Measurements from ENCODE around the gene RNF166. TPM values are rescaled to one million over a fixed set of nuclear protein-coding genes. Genes with fewer than 3 reads are reported as not detected.

RNF166 gene
- polyA plus RNA-seq, 2 donors = 5.2 to 11.7 TPM

DNA sequence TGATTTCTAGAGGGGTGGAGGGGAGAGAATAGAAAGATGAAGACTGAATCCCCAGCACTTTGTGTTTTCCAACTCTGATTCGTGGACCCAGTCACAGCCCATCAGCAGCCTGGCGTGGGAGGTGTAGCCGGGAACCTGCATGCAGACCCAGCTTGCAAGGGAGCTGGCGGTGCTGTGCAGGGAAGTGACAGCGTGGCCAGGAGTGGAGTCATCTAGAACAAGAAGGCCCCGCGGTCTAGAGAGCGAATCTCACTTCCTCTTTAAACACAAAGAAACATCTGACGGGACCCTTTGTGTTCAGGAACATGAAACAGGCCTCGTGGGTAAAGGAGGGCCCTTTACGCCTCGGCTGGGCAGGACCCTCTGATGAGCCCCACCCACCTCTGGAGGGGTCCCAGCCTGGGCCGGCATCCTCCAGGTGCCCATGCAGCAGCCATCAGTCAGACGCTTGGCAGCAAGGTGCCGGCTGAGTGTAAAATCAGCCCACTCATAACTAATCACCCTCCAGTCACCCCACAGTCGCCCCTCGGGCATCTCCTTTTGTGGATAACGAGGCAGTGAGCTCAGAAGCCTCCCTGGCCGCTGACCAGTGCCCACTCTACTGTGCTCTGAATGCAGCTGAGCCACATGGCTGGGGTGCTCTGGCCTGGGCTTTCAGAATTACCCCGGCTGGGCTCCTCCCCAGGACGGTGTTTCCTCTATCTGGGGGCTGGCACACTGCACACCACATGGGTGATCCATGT, 24.3 kb downstream of the RNF166 start:
- Histone ChIP-seq H3K27ac (ENCODE audit: low read depth in 2 of 2, low read length in 1 of 2) (peak overlapping the region in 1 of 2 donors; percentile 56), H3K27me3 (ENCODE audit: control insufficient read depth in 1 of 2, insufficient read depth in 2 of 2, low read length in 2 of 2) (peaks cover 0 to 4% of the 10 kb centered on the region in 2 donors)
- WGBS, 2 donors = 27 to 47% methylated on average over 21 of the region's 21 CpGs

DNA sequence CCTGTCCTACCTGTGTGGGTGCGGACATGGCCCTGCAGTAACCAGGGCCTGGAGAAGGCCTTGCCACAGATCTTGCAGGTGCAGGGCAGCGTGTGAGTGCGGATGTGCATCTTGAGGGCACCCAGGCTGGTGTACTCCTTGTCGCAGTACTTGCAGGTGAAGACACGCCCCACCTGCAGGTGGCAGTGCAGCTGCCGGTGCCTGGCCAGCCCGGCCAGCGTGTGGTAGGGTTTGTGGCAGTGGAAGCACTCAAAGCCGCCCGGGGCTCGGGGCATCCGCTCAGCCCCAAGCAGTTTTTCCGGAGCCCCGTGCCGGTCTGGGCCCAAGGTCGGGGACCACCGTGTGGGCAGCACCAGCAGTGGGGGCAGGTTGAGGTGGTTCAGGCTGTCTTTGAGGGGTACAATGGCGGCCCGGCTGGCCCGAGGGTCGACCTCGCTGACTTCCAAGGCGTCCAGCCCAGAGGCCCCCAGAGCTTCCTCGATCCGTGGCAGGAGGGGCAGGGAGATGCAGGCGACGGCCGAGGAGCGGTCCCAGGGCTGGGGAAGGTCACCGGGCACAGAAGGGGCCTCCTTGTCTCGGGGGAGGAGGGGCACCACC, 25.0 kb downstream of the RNF166 start:
- peak overlapping the region; percentile 1 to 36 for H3K27ac ChIP-seq (ENCODE audit: low read depth in 2 of 2, low read length in 1 of 2)

More for the DNA sequence above, 24.3 kb downstream of the RNF166 start:
- Histone ChIP-seq H3K4me1 (ENCODE audit: control insufficient read depth in 2 of 2, insufficient read depth in 2 of 2, low read length in 1 of 2) (peaks cover 0 to 10% of the 10 kb centered on the region in 2 donors), H3K4me3 (ENCODE audit: low read depth in 1 of 2, low read length in 2 of 2) (no peak overlapping the region), H3K9me3 (ENCODE audit: control insufficient read depth in 2 of 2, insufficient read depth in 1 of 2, low read depth in 1 of 2, low read length in 1 of 2) (no peaks in the 10 kb centered on the region), H3K36me3 (ENCODE audit: control insufficient read depth in 2 of 2, insufficient read depth in 2 of 2, low read length in 1 of 2) (no peaks in the 10 kb centered on the region)

DNA sequence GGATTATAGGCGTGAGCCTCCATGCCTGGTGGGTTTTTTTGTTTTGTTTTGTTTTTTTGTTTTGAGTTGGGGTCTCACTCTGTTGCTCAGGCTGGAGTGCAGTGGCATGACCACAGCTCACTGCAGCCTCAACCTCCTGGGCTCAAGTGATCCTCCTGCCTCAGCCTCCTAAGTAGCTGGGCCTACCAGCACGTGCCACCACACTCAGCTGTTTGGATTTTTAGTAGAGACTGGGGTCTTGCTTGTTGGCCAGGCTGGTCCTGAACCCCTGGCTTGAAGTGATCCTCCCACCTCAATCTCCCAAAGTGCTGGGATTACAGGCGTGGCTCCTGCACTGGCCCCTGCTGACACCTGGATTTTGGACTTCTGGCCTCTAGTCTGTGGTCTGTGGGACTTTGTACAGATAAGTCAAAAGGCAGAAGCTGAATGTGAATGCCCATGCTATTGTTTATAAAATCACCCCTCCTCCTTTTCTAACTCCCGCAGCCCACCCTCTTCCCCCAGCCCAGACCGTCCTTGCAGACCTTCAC, 25.6 kb downstream of the RNF166 start:
- no peak overlapping the region for H3K4me3 ChIP-seq (ENCODE audit: low read depth in 1 of 2, low read length in 2 of 2)
- no peaks in the 10 kb centered on the region for H3K36me3 ChIP-seq (ENCODE audit: control insufficient read depth in 2 of 2, insufficient read depth in 2 of 2, low read length in 1 of 2)
- H3K9me3 ChIP-seq (ENCODE audit: control insufficient read depth in 2 of 2, insufficient read depth in 1 of 2, low read depth in 1 of 2, low read length in 1 of 2) = no peaks in the 10 kb centered on the region
- peaks cover 0 to 4% of the 10 kb centered on the region in 2 donors for H3K4me1 ChIP-seq (ENCODE audit: control insufficient read depth in 2 of 2, insufficient read depth in 2 of 2, low read length in 1 of 2)
- H3K27ac ChIP-seq (ENCODE audit: low read depth in 2 of 2, low read length in 1 of 2) = no peak overlapping the region
- WGBS, 2 donors = 77 to 78% methylated on average over 5 of the region's 5 CpGs
- H3K27me3 ChIP-seq (ENCODE audit: control insufficient read depth in 1 of 2, insufficient read depth in 2 of 2, low read length in 2 of 2) = no peaks in the 10 kb centered on the region

More for the DNA sequence above, 25.0 kb downstream of the RNF166 start:
- Histone ChIP-seq H3K27me3 (ENCODE audit: control insufficient read depth in 1 of 2, insufficient read depth in 2 of 2, low read length in 2 of 2) (peaks cover 0 to 4% of the 10 kb centered on the region in 2 donors), H3K4me3 (ENCODE audit: low read depth in 1 of 2, low read length in 2 of 2) (no peak overlapping the region), H3K36me3 (ENCODE audit: control insufficient read depth in 2 of 2, insufficient read depth in 2 of 2, low read length in 1 of 2) (no peaks in the 10 kb centered on the region), H3K4me1 (ENCODE audit: control insufficient read depth in 2 of 2, insufficient read depth in 2 of 2, low read length in 1 of 2) (peaks cover 0 to 10% of the 10 kb centered on the region in 2 donors), H3K9me3 (ENCODE audit: control insufficient read depth in 2 of 2, insufficient read depth in 1 of 2, low read depth in 1 of 2, low read length in 1 of 2) (no peaks in the 10 kb centered on the region)
- WGBS, 2 donors = 51 to 59% methylated on average over 30 to 31 of the region's 31 CpGs

DNA sequence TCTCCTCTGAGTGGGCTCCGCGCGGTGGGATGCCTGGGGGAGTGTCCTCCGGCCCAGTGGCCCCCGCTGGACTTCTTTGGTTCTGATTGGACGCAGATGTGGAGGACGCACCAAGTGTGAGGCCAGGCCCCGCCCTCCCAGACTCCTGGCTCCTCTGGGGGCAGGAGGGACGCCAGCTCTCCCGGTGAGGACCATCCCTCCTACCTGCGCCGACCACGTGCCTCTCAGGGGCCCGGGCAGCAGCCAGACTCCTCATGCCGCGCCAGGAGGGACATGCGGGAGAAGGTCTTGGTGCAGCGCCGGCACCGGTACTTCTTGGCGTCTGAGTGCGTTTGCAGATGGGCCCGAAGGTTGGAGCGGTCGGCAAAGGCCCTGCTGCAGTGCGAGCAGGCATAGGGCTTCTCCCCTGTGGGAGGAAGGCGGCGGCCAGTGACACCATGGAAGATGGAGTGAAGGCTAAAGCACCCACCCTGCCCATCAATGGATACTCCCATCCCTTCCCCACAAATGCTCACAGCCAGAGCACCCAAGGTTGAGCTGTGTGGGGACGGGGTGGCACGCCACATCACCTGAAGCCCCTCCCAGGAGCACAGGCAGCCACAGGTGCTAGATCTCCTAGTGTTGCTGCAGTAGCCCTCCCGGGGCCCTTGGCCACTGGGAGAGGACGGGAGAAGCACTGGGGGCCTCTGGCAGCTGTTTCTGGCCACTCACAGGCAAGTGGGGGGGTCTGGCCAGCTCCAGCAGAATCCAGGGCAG, 27.8 kb downstream of the RNF166 start:
- Histone ChIP-seq H3K27me3 (ENCODE audit: control insufficient read depth in 1 of 2, insufficient read depth in 2 of 2, low read length in 2 of 2) (no peaks in the 10 kb centered on the region), H3K36me3 (ENCODE audit: control insufficient read depth in 2 of 2, insufficient read depth in 2 of 2, low read length in 1 of 2) (peaks cover 0 to 5% of the 10 kb centered on the region in 2 donors), H3K27ac (ENCODE audit: low read depth in 2 of 2, low read length in 1 of 2) (no peak overlapping the region), H3K9me3 (ENCODE audit: control insufficient read depth in 2 of 2, insufficient read depth in 1 of 2, low read depth in 1 of 2, low read length in 1 of 2) (no peaks in the 10 kb centered on the region), H3K4me1 (ENCODE audit: control insufficient read depth in 2 of 2, insufficient read depth in 2 of 2, low read length in 1 of 2) (no peaks in the 10 kb centered on the region), H3K4me3 (ENCODE audit: low read depth in 1 of 2, low read length in 2 of 2) (no peak overlapping the region)
- WGBS, 2 donors = 58 to 64% methylated on average over 32 of the region's 32 CpGs

DNA sequence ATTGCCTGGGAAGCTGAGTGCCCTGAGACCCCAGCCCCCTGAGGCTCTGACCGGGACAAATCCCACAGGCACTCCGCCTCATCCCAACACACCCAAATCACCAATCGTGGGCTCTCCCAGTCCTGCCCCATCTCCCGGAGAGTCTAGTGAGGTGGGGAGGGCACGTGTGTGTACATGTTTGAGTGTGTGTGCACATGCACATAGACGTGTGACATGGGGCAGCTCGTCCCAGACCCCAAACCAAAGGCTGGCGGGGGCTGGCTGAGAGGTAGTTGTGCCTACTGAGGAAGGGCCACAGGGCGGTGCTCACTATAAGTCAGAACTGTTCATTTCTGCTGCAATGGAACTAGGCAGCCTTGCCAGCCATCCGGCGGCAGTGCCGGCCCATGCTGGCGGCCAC, 28.5 kb downstream of the RNF166 start:
- H3K4me1 ChIP-seq (ENCODE audit: control insufficient read depth in 2 of 2, insufficient read depth in 2 of 2, low read length in 1 of 2) = no peaks in the 10 kb centered on the region
- H3K36me3 ChIP-seq (ENCODE audit: control insufficient read depth in 2 of 2, insufficient read depth in 2 of 2, low read length in 1 of 2) = peaks cover 0 to 5% of the 10 kb centered on the region in 2 donors
- no peaks in the 10 kb centered on the region for H3K9me3 ChIP-seq (ENCODE audit: control insufficient read depth in 2 of 2, insufficient read depth in 1 of 2, low read depth in 1 of 2, low read length in 1 of 2)
- H3K27ac ChIP-seq (ENCODE audit: low read depth in 2 of 2, low read length in 1 of 2) = no peak overlapping the region
- no peak overlapping the region for H3K4me3 ChIP-seq (ENCODE audit: low read depth in 1 of 2, low read length in 2 of 2)
- 66 to 75% methylated on average over 13 of the region's 13 CpGs for WGBS, 2 donors
- H3K27me3 ChIP-seq (ENCODE audit: control insufficient read depth in 1 of 2, insufficient read depth in 2 of 2, low read length in 2 of 2) = no peaks in the 10 kb centered on the region

DNA sequence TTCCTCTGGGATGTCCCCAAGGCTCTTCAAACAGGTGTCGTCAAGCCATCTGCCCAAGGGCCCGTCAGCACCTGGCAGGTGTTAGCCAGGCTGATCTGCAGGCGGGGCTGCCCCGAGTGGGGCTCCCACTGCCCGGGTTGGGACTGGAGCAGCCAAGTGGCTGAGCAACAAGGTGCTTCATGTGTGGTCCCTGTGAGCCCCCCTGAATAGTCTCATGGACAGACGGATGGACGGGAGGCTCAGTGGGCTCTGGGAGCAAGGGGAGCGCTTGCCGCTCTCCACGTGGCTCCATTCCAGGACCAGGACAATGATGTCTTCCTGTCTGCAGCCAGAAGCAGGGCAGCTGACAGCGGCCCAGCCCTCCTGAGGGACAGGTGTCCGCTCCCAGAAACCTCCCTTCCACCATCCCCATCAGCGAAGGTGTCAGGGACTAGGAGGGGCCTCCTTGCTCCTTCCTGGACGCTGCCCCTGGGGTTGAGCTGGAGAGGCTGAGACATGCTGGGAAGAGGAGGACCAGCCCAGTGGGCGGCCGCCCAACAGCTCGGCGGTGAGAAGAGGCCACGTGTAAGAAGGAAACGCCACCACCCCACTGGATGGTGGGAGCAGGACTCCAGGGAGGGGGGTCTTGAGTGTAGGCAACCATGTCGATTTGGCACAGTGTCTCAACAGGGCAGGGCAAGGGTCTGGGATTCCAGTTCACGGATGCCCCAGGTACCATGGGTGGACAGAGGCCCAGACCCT, 29.5 kb downstream of the RNF166 start:
- Histone ChIP-seq H3K4me1 (ENCODE audit: control insufficient read depth in 2 of 2, insufficient read depth in 2 of 2, low read length in 1 of 2) (no peaks in the 10 kb centered on the region), H3K27ac (ENCODE audit: low read depth in 2 of 2, low read length in 1 of 2) (no peak overlapping the region), H3K9me3 (ENCODE audit: control insufficient read depth in 2 of 2, insufficient read depth in 1 of 2, low read depth in 1 of 2, low read length in 1 of 2) (no peaks in the 10 kb centered on the region), H3K4me3 (ENCODE audit: low read depth in 1 of 2, low read length in 2 of 2) (no peak overlapping the region), H3K27me3 (ENCODE audit: control insufficient read depth in 1 of 2, insufficient read depth in 2 of 2, low read length in 2 of 2) (no peaks in the 10 kb centered on the region), H3K36me3 (ENCODE audit: control insufficient read depth in 2 of 2, insufficient read depth in 2 of 2, low read length in 1 of 2) (peaks cover 0 to 5% of the 10 kb centered on the region in 2 donors)
- 82 to 83% methylated on average over 22 of the region's 22 CpGs for WGBS, 2 donors

DNA sequence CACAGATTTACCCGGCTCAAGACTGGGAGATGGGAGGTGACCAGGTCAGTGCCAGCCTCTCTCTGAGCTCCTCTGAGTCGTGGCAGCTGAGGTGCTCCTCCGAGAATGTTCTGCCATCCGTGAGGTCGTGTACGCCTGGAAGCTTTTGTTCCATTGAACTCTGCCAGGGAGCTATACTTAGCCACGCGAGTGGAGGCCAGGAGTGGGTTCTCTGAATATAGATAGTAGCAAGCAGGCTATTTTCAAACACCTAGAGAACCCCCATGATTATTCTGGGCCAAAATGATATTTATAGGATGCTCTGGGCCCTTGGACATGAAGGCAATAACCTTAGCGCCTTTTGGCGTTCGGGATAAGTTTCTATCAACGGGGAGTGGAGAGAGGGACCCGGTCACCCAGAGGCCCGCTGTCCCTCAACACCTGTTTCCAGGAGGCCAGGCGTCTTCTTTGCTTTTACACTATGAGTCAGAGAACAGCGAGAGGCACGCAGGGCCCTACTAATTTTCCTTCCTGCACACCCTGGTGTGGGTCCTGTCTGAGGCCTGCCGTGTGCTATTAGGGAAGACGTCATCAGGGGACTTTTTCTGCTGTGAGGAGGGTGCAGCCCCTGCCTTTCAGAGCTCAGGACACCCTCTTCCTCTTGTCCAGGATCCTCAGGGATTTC, 32.4 kb downstream of the RNF166 start:
- no peak overlapping the region for H3K4me3 ChIP-seq (ENCODE audit: low read depth in 1 of 2, low read length in 2 of 2)
- no peak overlapping the region for H3K27ac ChIP-seq (ENCODE audit: low read depth in 2 of 2, low read length in 1 of 2)
- 88 to 89% methylated on average over 19 of the region's 19 CpGs for WGBS, 2 donors
- H3K4me1 ChIP-seq (ENCODE audit: control insufficient read depth in 2 of 2, insufficient read depth in 2 of 2, low read length in 1 of 2) = no peaks in the 10 kb centered on the region
- peaks cover 0 to 5% of the 10 kb centered on the region in 2 donors for H3K36me3 ChIP-seq (ENCODE audit: control insufficient read depth in 2 of 2, insufficient read depth in 2 of 2, low read length in 1 of 2)
- no peaks in the 10 kb centered on the region for H3K9me3 ChIP-seq (ENCODE audit: control insufficient read depth in 2 of 2, insufficient read depth in 1 of 2, low read depth in 1 of 2, low read length in 1 of 2)
- H3K27me3 ChIP-seq (ENCODE audit: control insufficient read depth in 1 of 2, insufficient read depth in 2 of 2, low read length in 2 of 2) = no peaks in the 10 kb centered on the region

DNA sequence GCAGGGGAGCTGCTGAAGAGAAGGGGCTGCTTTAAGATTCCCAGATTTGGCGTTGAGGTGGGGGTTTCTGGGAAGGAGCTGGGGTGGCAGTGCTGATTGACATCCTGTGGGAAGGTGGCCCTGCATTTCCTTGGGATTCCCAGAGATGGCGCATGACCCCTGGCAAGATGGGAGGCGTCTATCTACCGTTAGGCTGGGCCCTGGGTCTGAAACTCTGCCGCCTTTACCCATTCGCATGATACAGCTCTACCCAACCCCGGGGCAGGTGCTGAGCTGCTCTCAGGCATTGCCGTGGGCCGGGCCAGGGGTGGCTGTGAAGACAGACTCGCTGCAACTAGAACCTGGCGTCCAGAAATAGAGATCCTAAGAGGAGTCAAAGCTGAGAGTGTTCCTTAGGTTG, 33.4 kb downstream of the RNF166 start:
- H3K36me3 ChIP-seq (ENCODE audit: control insufficient read depth in 2 of 2, insufficient read depth in 2 of 2, low read length in 1 of 2) = peaks cover 0 to 5% of the 10 kb centered on the region in 2 donors
- WGBS, 2 donors = 54 to 68% methylated on average over 11 of the region's 11 CpGs
- H3K4me1 ChIP-seq (ENCODE audit: control insufficient read depth in 2 of 2, insufficient read depth in 2 of 2, low read length in 1 of 2) = no peaks in the 10 kb centered on the region
- no peak overlapping the region for H3K27ac ChIP-seq (ENCODE audit: low read depth in 2 of 2, low read length in 1 of 2)
- H3K9me3 ChIP-seq (ENCODE audit: control insufficient read depth in 2 of 2, insufficient read depth in 1 of 2, low read depth in 1 of 2, low read length in 1 of 2) = no peaks in the 10 kb centered on the region
- H3K4me3 ChIP-seq (ENCODE audit: low read depth in 1 of 2, low read length in 2 of 2) = no peak overlapping the region
- H3K27me3 ChIP-seq (ENCODE audit: control insufficient read depth in 1 of 2, insufficient read depth in 2 of 2, low read length in 2 of 2) = no peaks in the 10 kb centered on the region

Measured in esophagus (tissue), 2 donors.